NCI-H1417 treated with DMSO at 0.1 percent for 48 hours (cell line): ENCODE results near the gene DCT.

Source experiments
- DNase-seq: peaks from one replicate; lab custom pipeline; 2025; lab: John Stamatoyannopoulos, UW

DCT gene

DNA sequence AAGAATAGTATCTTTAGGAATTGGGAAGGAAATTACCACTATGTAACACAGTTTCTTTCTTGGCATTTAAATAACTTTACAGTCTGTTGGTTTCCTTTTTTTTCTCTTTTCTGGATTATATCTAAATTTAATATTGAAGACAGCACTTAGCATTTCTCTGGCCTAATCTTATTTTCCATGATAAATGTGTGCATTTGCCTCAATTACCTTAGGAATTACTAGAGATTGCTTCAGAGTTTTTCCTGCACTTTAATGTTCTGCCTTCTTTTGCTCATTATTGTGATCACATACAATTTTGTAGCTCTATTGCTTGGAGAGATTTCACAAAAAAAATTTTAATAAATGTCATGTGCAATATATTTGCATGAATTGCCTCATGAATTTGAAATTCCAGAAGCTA lies 25.1 kb downstream of the DCT start:
- no peak for DNase-seq

DNA sequence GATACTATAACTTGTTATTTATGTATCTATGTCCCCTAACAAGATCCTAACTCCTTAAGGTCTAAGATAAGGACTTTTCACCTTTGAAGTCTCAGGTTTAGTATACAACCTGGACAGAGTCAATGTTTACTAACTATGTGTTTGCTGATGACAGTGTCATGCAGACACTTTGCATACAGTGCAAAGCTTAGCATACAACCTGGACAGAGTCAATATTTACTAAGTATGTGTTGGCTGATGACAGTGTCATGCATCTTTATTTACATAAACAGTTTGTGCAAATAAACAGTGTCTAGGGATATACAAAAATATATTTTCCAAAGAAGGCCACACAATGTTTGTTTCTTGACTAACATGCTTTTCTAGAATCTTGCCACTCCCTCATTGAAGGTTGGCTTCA lies 34.7 kb downstream of the DCT start:
- DNase-seq: no peak

DNA sequence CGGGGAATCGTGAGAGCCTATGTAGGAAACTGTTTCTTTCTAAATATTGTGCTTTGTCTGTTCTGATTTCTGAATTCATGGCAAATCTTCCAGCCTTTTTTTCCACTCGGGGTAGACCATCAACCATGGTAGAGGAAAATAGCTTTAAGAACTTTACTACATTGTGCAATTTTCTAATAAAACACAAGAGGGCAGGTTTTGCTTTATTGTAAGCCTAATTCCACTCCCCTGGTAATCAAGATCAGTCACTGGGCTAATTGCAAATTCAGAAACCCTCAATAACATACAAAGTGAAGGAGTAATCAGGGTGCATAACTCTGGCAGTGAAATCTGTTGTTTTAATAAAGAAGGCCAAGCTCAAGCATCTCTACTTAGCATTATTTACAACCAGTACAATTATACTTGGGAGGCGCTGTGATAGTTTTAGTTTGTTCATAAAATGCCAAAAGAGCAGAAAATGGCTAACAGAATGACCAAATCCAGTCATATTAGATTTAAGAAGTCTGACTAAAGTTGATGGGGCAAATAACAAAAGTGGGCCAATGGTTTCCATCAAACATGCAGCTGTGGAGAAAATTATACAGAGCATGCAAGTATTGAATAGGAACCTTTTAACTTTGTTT lies 43.8 kb downstream of the DCT start:
- peak; percentile 71 for DNase-seq

DNA sequence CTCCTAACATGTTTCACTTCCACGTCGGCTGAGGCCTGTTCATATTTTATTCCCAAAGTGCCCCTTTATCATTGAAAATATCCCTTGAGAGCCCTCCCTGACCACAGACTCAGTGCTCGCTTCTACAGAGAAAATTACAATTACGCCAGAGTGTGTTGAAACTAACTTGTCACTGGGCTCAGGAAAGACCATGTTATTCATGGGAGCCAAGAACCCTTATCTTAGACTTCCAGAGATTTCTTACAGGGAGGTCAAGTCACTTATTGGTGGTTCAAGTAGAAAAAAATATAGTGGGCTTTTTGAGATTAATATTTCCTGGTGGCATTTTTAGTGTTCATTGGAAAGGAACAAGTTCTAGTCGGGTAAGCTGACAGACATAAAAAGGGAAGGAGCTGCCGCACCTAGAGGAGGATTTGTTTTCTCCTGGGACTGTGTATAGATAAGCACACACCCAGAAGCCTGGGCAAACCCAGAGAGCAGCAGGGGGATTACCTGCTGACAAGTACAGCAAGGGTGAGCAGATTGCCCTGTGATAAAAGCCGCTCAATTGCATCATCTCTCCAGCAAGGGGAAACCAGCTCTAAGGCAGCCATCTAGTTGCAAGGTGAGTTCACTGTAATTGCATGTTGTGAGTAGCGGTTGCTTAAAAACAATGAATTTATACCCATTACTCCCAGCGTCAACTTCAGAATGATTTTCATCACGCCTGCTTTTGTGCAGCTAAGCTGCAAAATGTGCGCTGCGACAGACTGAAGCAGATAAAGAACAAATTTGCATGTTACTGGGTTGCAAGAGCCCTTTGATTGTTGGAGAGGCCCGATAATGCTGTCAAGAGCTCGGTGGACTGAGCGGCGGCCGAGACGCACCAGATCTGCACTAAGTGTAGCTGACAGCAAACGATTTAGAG lies 46.2 kb downstream of the DCT start:
- DNase-seq: peak; percentile 23

DNA sequence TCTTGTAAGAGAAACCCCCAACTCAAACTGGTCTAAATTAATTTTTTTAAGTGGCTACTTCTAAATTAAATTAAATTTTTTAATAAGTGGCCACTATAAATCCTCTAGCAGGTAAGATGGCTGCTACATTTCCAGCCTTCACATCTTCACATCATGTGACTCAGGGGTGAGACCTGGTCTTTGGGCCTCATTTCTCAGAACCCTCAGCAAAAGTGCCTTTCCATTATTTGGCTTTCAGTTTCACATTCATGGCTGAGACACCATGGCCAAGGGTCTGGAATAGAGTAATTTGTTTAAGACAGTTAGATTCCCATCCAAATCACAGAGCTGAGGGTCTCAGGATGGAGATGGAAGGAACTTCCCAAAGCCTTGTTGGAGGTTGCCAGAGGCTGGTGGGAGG lies 47.5 kb downstream of the DCT start:
- no peak for DNase-seq

DNA sequence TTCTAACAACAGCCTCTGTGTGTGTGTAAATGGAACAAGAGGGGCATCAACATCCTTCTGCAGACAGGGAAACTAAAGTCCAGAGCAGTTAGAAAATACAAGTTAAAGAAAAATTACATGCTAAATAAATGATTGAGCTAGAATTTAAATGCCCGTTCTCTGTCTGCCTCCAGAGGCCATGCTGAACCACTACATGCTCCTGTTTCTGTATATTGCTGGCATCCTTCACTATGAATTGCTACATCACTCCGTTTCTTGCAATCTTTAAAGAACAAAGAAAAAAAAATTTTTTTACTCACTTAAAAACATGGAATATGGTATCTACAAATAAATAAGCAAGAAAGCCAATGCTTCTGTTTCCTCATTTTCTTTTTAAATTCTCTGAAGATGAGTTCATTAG lies 47.9 kb downstream of the DCT start:
- DNase-seq: no peak

DNA sequence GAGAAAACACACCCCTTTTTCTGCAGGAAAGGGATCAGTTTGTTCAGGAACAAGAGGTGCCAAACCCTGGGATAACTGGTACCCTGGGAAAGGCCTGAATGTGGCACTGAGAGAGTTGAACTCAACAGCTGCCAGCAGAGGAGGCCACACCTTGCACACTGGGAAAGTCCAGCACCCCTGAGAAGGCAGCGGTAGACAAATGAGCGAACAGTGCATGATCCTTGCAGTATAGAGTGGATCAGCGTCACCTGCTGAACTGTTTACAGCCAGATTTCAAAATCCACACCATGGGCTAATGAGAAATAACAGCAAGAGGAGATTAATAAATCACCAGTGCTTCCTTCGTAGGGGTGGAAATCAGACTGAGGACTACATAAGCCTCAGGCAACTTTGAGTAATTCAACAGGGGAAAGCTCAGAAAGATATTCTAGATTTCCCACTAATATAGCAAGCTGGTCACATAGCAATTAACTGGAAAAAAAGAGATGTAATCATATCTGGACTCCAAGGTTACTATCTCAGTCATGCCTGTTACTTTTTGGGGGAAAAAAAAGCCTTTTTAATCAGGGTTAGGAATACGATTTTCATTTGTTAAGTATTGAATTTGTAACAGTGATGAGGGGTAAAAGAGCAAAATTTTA lies 52.0 kb downstream of the DCT start:
- peak; percentile 80 for DNase-seq

DNA sequence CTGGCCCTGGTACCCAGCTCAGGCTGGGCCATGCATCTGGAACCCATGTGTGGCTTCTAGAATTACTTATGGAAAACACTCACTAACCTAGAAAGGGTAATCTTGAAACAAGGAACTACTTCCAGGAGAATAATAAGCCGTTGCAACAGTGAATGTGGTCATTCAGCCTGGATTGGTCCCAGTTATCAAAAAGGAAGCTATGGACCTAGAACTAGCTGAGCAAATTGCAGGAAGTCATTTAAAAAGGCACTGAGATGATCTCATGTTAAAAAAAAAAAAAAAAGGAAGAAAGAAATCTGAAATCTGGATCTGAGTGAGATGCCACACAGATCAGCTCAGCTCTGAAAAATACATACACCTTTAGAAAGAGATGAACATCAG lies 59.6 kb downstream of the DCT start:
- no peak for DNase-seq

DNA sequence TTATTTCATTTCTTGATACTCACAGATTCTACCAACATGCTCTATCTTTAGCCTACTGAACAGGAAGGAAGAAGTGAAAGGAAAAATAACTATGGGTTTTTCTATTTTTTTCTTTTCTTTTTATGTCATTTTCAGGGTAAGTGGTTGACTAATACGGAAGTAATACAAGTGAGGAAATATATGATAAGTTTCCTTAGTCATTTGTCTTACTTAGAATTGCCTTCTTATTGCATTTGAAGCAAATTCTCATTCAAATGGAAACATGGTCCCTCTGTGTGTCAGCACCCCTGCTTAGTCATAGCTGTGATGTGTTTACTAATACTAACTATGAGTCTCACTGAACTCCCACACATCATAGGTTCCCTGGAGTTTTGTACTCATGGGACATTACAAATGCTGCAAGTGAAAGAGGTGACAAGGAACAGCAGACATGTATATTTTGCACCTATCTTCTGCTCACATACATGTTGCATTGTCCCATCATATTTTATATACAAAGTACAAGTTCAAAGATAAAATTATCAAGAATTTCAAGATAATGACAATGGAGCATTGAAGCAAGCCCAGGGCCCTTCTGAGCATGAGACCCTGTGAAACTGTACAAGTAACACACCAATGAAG lies 60.1 kb downstream of the DCT start:
- no peak for DNase-seq

DNA sequence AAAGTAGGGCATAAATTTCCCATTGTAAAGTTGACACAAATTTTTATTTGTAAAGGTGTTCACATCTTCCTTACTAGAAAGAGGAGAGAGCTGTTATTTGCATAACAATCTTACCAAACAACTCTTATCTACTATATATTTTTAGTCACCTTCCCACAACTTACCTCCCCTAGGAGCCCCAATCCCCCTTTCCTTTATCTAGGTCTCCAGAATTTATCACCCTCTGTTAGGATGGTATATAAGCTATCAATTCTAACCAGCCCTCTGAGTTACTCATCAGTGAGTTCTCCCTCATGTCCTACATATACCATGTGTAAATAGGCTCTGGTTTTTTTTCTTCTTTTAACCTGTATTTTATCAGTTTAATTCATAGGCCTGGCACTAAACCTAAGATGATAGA lies 62.2 kb downstream of the DCT start:
- DNase-seq: no peak

DNA sequence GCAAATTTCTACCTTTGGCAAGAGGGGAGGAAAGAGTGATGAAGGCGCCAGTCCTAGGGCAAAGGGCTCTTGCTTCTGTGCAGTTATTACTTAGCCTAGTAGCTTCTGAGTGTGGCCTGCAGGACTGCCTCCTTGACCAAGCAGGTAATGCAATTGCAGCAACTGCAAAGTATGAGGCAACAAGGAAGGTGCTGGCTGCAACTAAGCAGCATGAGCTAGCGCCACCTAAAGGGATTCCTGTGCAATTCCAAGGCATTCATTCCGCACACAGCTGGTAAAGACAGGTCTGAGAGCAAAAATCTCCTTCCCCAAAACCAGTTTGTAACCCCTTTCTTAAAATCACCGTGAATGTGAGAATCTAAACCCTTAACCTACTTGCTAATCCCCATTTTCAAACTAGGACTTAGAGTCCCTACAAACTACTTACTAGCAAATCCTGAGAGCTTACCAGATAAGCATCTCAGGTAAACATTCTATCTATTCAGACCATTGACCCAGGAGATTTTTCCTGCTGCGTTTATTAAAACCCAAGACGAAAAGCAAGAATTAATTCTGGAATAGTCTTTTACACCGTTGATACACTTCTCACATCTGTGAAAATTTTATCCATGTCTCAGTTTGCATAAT lies 62.9 kb downstream of the DCT start:
- no peak for DNase-seq

DNA sequence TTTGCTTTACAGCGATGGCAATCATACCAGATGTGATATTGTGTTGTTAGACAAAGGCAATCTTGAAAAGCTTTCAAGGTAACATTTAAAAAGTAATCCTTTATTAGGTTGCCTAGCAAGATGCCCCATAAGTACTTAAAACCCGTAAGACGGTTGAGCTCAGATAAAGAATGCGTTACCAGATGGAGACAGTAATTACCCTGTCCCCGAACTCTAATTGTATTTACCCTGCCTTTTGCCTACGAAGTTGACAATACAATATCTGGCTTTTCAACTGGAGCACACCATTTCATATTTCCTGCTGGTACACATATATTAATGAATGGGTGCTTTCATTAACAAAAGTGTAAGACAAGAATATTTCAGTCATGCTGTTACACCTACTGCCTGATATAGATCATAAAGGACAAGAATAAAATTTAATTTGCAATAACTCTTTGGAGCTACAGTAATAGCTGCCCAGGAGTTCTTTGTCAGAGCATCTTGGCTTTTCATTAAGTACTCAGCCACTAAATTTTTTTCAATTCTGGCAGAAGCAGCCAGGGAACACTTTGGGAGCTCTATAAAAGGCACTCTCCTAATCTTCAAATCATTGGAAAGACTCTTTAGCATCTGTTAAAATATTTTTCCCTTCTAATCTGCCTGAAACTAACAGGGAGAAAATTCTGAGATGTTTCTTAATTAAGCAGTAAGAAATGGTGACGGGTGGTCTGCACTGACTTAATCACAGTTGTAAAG lies 63.8 kb downstream of the DCT start:
- peak; percentile 100 for DNase-seq

DNA sequence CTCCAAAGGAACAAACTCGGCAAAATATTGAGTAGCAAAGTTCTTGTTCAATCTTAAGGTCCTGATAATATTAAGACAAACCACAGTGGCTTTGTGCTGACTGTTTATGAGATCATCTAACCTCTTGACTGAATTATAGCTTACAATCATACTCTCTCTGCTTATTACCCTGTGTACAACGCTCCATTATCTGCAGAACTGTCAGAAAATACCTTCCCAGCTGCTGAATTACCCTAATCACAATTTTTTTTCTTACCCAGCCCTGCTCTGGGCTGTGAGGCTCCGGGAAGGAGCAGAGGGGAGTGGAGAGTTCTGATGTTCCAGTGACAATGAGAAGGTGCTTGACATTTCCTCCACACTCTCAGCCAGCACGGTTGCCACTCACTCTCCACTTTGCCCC lies 64.8 kb downstream of the DCT start:
- peak; percentile 96 for DNase-seq

DNA sequence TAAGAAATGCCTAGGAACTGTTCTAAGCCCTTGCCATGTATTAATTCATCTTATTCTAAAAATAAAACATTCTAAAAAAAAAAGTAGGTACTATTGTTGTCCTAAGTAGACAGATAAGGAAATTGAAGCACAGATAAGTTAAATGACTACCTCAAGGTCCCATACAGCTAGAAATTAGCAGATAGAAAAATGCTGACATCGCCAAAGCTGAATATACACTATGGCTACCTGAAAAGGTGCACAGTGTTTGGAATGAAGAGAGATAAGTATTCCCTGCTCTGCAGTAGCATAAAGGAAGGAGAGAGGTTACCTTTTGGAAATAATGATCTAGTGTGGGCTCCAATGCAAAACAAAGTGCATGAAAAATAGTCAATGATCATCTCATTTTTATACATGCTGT lies 65.3 kb downstream of the DCT start:
- DNase-seq: no peak

DNA sequence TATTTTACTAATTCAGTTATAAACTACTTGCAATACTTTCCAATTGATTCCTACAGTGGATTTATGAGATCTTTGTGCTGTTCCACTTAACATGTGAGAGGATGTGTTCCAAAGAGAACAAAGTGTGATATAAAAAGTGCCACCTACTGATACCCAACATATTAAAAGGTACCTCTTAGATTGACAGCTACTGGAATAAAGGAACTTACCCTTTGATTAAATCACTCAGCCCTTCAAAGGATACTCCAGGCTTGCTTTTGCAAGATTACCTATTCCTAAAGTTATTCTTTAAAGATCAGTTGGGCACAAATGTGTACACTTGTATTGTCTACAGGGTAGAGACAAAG lies 65.9 kb downstream of the DCT start:
- DNase-seq: no peak

DNA sequence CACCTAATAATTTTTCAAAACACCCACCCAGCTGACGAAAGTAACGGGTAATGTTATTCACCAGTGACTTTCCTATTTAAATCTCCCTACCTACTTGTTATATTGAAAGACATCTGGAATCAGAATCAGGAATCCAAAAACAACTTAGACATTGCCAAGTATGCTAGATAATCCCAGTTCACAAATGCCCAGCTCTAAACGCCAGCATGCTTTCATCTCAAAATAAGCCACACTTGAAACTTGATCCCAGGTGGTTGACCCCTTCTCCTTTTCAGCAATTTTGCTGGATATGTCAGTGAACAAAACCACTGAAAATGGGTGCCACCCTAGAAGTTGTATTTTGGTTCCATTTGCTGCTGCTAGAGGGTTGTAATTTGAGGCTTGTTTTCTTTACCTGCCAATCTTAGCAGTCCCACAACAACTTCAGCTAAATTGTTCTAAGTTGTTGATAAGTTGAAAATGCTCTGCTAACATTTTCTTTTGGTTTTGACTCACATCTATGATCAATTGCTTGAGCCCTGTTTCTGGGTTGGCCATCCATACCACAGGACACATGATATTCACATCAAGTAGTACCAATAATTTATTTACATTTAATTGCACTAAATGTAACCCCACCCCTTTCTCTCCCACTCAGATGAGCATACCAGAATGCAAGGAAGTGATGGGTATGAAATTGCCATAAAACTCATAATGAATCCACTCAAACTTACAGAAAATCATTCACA lies 66.4 kb downstream of the DCT start:
- no peak for DNase-seq

DNA sequence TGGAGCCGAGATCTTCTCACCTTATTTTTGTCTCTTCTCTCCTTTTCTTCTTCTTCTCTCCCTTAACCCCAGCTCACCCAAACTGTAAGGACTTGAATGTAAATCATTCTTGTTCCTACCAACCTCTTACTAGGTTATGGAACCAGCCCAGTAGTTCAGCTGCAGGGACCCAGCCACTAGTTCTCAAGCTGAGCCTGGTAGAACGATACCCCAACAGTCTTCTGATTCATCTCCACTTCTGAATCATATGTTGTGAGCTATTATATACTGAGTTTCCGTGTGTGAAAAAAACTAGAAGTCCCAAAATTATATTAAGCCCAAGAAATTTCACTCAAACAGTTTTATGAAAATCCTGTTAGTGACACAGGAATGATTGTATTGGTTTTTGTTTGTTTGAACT lies 67.7 kb downstream of the DCT start:
- DNase-seq: no peak

DNA sequence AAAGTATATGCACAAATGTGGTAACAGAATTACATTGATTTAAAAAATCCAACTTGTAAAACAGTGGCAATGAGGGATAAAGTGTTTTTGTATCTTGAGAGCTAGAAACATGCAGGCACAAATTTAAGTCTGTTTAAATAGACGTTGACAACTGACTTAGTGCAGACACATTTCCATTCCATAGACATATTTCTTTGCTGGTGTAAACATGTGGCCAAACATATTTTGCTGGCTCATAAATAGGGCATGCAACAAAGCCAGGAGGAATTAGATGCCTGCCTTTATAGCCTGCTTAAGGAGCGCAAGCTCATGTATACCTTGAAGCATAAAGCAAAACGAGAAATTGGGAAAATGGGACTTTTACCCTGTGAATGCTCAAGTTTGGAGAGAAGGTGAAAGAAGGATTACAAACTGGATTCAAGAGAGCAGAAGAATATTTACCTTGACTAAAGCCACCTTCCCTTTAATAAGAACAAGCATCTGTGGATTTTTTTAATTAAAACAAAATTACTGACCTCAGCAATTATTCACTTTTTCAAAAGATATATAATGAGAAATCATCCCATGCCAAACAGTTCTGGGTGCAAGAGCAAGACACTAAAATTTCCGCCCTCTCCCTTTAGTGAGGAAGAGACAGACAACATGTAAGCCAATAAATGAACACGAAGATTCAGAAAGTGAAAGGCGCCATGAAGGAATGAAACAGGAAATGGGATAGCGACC lies 71.0 kb downstream of the DCT start:
- DNase-seq: no peak

DNA sequence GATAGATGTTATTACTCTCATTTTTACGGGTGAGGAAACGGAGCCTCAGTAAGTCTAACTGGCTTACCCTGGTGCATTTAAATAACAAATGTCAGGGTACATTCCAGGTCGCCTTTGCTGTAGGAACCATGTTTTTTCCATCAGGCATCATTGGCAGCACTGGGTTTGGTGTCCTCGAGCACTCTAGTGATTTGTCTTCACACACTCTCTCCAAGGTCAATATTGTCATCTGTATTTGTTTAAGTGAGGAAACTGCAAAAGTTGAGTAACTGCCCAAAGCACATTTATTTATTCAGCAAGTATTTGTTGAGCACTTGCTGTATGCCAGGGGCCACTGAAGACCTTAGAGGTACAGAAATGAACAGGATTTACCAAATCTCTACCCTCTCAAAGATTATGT lies 78.6 kb downstream of the DCT start:
- no peak for DNase-seq

DNA sequence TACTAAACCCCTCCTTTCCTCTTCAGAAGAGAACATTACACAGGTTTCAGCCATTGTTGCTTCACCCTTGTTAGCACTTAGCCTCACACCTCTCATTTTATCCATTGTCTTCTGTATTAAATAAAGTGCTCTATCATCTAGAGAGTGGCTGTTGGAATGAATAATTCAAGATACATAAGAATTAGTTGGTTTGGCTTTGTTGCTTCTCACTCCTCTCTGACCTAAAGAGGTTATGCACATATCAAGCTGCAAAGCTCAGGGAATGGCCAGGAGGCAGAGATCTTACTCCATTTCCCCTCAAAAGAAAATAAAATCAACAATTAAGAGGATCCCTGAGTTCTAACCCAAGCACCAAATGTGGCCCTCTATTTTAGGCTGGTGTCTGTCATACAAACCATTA lies 79.7 kb downstream of the DCT start:
- no peak for DNase-seq
